Measurements from ENCODE around the gene ZDHHC18.

The ZDHHC18 gene

DNA sequence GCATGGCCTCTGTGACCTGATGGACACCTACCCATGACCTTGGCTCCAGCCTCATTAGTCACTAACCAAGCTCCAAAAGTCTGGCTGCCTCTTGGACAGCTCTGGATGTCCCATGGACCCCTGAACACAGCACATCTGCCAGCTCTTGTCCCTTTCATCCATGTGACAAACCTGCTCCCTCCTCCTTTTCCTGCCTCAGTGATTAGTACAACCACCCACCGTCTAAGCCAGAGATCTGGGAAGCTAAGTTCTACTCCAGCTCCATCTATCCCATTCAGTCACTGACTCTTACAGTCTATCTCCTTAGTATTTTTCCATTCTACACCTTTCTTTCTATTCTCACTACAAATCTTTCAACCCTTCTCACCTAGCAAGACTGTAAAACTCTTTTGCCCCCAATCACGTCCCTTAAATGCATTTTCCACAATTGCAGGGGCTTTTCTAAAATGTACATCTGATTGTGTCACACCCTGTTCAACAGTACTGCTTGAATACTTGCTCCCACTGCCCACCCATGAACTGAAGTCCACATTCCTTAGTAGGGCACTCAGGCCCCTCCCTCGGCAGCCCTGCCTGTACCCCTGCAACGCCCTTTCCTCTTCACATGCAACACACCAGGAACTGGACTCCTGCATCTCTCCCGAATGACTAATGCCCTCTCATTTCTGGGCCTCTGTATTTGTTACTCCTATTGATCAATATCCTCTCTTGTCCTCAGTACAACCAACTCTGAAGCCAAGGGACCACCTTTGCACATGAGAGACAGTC is 56.4 kb downstream of the ZDHHC18 start:
- TF ChIP-seq GATA2 (IDR thresholded peaks at IDR 0.05; ENCODE audit: low read depth, low read length), result no peak
- TF ChIP-seq GATA3 (IDR thresholded peaks at IDR 0.05; ENCODE audit: low read depth, low read length), result no peak

DNA sequence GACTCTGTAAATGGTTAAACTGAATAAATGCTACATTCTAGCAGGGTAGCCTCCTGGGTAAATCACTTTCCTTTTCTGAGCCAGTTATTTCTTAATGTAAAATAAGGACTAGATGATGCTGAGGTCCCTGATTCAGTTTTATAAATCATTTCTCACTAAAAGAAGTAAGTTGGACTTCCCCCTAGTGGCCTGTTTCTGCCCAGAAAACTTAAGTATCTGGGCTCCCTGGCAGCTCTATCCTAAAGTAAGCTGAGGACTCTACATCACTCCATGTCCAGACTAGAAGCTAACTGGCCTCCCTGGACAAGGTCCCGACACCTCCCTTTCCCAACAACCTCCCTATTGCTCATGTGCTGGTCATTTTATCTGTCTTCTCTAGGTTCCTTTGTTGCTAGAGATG is 60.6 kb downstream of the ZDHHC18 start:
- TF ChIP-seq GATA3 (IDR thresholded peaks at IDR 0.05; ENCODE audit: low read depth, low read length) (no peak), GATA2 (IDR thresholded peaks at IDR 0.05; ENCODE audit: low read depth, low read length) (no peak)

DNA sequence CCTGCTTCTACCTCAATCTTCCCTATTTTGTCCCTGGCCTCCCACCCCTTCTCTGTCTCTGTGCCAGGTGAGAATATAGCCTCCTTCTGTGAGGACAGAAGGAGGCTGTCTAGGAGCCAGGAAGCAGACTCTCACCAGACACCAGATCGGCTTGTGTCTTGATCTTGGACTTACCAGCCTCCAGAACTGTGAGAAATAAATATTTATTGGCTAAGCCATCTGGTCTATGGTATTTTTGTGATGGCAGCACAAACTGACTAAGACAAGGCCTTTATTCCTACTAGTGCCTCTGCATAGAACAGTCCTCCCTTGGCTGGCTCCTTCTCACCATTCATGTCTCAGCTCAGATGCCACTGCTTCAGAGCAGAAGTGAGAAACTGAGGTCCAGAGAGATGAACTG is 61.7 kb downstream of the ZDHHC18 start:
- TF ChIP-seq GATA2 (IDR thresholded peaks at IDR 0.05; ENCODE audit: low read depth, low read length) (no peak), GATA3 (IDR thresholded peaks at IDR 0.05; ENCODE audit: low read depth, low read length) (no peak)

DNA sequence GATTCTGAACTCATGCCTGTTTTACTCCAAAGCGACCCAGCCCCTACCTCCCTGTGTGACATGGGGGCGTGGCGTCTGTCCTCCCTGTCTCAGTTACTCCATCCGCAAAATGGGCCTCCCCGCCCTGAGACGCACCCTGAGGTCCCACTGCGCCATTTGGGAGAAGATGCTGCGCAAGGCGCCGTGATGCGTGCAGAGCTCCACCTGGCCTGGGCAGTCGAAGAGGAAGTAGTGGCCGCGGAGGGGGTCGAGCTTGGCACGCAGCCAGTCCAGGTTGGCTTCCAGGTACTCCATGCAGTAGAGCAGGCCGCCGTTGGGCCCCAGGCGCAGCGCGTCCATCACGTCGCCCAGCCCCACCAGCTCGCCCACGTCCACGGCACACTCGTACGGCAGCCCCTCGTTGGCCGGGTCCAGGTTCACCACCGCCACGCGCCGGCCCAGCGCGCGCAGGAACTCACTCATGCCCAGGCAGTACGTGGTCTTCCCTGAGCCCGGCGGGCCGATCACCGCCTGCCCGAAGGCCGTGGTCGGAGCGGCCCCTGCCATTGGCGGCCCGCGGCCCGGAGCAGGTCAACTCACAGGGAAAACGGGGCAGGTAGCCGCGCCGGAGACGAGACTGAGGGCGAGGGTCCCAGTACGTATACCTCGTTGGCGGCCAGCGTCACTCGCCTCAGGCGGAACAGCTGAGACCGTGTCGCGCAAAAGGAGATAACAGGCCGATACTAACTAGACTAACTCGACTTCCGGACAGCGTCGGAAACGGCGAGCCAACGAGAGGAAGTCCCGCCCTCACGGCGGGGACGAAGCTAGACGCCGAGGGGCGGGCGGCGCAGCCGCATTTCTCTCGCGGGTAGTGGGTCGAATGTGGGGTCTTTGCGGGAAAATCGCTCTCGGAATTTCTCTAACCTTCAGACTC is 63.3 kb downstream of the ZDHHC18 start, which contains the start of gene GPN2:
GPN2 (minus strand) TSS at position 733 of the 916 bp plus-strand sequence; CDS start at position 546, 187 bp downstream.
- no peak for TF ChIP-seq GATA3 (IDR thresholded peaks at IDR 0.05; ENCODE audit: low read depth, low read length)
- TF ChIP-seq GATA2 (IDR thresholded peaks at IDR 0.05; ENCODE audit: low read depth, low read length), result peak; percentile 91

- no peak for TF ChIP-seq GATA3 (IDR thresholded peaks at IDR 0.05; ENCODE audit: low read depth, low read length)
- TF ChIP-seq GATA2 (IDR thresholded peaks at IDR 0.05; ENCODE audit: low read depth, low read length), result no peak
Observed at GRCh38 chr1:26890467-26890796, 63.9 kb downstream of the ZDHHC18 start.

- TF ChIP-seq GATA2 (IDR thresholded peaks at IDR 0.05; ENCODE audit: low read depth, low read length), result no peak
Observed at GRCh38 chr1:26894263-26894662, 67.8 kb downstream of the ZDHHC18 start.

DNA sequence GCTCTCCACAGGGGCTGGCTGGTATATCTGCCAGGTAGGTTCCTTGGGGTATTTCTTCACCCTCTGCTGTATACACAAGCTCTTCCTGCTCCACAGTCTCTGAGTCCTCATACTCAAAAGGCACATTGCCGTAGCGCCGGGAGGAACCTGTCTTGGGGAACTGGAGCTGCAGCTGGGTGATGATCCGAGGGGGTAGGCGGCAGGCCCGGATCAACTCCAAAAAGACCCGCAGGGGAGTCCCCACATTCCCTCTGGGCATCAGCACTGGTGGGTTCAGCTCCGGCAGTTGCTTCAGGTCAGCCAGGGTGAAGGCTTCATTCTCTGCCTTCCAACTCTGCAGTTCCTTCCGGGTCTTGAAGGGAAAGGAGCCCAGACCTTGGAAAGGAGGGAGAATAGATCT is 70.9 kb downstream of the ZDHHC18 start:
- TF ChIP-seq GATA2 (IDR thresholded peaks at IDR 0.05; ENCODE audit: low read depth, low read length), result no peak

DNA sequence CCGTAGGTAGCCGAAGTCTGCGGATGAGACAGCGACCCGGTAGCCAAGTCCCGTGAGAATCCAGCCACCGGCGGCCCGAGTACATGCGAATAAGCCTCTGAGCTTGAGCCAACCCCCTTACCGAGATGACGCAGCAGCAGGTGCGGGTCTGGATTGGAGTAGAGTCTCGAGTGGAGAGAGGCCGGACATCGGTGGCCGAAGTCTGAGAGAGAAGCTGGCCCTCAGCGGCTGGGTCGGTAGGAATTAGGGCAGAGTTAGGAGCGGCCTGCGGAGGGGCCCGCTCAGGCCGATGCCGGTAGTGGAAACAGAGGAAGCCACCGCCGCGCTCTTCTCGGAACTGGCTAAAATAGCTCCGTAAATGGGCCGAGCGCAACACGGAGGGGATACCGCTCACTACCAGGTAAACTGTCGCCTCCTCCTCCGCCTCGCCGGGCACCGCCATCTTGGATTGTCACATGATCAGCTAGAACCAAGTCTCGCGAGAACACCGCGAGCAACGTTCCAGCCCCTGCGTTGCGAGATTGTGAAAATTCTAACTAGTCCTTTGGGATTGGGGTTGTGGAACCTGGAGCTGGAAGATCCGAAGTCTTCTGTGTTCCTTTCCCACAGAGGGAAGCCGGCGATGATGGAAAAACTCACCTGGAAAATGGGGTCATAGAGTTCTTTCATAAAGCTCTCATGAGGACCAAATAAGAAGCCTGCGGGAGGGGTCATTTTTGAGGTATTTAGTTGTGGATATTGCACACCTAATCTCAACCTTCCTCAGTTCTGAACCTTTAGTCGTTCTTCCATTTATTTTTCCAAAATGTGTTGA is 73.7 kb downstream of the ZDHHC18 start, which contains the start of gene GPATCH3:
GPATCH3 (minus strand) TSS at position 467 of the 814 bp plus-strand sequence; CDS start at position 442, 25 bp downstream.
- TF ChIP-seq GATA3 (IDR thresholded peaks at IDR 0.05; ENCODE audit: low read depth, low read length) (no peak), GATA2 (IDR thresholded peaks at IDR 0.05; ENCODE audit: low read depth, low read length) (no peak)

GRCh38 chr1:26900815-26901511 is 74.5 kb downstream of the ZDHHC18 start:
- TF ChIP-seq GATA2 (IDR thresholded peaks at IDR 0.05; ENCODE audit: low read depth, low read length) (no peak), GATA3 (IDR thresholded peaks at IDR 0.05; ENCODE audit: low read depth, low read length) (no peak)
